ENCODE measurements around the gene CTDP1.

GRCh38 chr18:79717059-79717458 lies 37.5 kb downstream of the CTDP1 start:
- TF ChIP-seq POLR2A (IDR thresholded peaks at IDR 0.05; ENCODE audit: low read length) (no peak), GATA1 (IDR thresholded peaks at IDR 0.05; ENCODE audit: low read depth, low read length) (no peak)
